GM21367 (cell line): Measurements from ENCODE around the gene UNC13C.

Experiments
- ATAC-seq: cut with Tn5 transposase; IDR thresholded peaks from one replicate; pipeline ENCODE4 v1.9.1; 2021; ENCODE audit not compliant: unreplicated experiment

Gene UNC13C

DNA sequence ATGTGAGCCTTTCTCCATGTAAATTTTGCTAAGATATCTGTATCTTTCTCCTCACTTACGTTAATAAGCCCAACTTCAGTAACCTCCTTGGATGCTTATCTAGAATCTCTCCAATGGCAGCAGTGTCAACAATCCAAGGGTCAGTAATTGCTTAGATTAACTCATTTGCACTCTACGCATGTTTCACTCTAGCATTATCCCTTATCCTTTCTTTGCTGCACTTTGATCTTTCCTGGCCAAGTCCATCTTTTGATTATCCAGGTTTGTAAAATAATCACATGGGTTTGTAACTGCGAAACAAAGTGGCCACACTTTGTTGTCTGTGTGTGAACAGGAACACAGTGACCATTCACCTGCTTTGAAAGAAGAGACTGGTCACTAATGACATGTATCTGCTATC is 640.9 kb downstream of the UNC13C start:
- ATAC-seq = no peak

DNA sequence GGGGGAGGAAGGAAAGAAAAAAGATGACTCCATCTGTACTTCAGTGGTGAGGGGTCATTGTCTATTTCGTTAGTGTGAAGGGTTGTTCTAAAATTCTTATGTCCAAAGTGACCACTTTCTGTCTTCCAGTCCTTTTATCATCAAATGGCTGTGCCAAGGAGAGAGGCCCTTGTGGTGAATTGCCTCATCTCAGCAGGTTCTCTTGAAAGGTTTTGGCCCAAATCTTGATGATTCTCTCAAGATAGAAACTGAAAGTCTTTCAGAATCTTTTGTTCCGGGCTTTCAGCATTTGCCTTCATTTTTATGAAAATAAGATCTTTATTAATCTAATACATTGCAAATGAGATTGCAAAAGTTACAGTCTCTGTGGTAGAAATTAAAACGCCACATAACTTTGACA is 642.7 kb downstream of the UNC13C start:
- ATAC-seq = no peak

DNA sequence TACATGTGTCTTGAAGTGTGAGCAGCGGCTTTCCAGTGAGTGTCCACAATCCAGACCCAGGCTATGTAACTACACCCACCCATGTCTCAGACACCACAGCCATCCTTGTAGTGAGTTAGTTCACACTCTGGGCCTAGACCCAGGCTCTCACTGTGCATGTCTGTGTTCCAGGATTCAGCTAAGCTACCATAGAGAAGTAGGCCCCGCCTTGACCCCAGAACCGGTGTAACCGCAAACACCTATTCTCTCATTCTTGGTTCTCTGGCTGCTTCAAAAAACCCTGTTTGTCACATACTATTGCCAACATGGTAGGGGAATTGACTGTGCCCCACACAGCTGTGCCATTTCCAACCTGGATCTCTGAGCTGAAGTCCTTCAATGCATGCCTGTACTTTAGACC is 657.9 kb downstream of the UNC13C start:
- no peak for ATAC-seq

DNA sequence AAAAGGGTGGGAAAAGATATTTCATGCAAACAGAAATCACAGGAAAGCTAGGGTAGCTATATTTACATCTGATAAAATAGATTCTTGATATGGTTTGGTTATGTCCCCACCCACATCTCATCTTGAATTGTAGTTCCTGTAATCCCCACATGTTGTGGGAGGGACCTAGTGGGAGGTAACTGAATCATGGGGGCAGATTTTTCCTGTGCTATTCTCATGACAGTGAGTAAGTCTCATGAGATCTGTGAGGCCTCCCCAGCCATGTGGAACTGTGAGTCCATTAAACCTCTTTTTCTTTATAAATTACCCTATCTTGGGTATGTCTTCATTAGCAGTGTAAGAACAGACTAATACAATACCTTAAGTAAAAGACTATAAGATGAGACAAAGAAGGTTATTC is 660.4 kb downstream of the UNC13C start:
- ATAC-seq = no peak

DNA sequence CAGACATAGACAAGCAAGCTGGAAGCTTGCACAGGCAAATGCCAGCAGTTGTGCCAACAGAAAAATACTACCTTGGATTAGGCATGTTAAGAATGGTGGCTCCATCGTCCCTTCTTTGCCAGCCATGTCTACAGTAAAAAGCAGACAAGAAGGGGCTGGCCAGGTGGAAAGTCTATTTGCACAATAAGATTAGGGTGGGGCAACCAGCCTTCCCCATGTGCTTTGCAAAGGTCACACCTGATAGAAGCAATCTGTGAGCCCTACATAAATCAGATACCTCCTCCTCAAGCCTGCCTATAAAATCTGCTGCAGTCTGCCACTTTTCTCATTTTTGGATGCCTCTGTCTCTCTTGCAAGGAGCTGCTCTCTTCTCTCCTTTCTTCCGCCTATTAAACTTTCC is 662.6 kb downstream of the UNC13C start:
- ATAC-seq = no peak

DNA sequence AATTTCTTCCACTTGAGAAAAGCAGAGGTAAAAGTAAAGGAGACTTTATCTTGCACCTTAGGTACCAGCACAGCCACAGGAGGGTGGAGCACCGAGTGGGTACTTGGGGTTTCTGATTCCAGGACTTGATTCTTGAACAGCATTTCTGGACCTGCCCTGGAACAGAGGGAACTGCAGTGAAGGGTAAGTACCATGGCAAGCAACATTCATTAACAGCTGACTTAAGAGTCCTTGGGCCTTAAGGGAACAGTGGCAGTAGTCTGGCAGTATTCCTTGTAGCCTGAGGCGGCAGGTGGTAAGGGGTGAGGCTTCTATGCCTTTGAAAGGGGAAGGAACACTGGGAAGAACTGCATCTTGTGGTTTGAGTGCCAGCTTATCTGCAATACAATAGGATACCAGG is 666.6 kb downstream of the UNC13C start:
- ATAC-seq = no peak

DNA sequence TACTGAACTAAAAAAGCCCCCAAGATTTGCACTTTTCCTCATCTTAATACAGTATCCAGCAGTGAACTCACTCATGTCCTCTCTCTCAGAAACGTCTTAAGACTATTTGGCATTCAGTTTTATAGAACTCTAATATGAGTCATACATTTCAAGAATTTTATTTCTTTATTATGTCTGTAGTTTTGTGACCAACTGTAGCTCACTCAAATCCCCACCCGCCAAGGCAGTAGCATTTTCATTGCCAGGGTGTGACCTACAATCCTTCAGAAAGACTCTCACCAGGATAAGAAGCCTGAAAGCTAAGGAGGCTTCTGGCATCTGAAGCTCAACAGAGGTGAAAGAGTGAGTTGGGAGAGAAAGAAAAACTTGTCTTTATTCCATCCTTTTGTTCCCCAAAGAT is 681.4 kb downstream of the UNC13C start:
- no peak for ATAC-seq

DNA sequence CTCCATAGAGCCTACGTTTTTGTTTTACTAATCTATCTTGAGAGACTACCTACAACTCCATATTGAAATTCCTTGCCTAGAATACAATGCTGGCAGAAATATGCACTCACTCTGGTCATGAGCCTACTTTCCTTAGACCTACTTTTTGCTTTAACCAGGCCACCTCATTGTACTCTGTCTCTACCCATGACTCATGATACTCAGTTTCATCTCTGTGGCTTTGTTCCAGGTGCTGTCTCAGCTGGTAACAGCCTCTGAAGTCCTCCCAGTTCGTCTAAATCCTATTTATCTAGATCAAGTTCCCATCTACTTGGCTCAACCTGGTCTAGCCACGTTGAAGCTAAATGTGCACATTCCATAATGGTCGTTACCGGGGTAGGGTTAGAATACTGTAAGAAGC is 682.1 kb downstream of the UNC13C start:
- ATAC-seq = no peak

DNA sequence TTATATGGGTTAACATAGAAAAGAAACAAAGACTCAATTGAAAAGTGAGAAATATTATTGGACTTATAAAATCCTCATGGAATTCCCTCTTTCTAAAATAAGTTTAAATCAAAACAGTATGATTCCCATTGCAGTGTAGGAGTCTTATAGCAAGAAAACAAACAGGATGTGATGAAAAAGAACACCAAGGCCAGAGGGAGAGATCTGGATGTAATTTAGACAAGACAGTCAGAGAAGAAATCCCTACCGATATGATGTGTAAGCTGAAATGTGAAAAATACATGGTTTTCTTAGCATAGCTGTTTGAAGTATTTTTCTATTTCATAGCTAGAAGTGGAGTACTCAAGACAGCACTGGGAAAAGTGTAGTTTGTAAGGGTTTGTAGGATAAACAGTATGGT is 697.0 kb downstream of the UNC13C start:
- no peak for ATAC-seq

DNA sequence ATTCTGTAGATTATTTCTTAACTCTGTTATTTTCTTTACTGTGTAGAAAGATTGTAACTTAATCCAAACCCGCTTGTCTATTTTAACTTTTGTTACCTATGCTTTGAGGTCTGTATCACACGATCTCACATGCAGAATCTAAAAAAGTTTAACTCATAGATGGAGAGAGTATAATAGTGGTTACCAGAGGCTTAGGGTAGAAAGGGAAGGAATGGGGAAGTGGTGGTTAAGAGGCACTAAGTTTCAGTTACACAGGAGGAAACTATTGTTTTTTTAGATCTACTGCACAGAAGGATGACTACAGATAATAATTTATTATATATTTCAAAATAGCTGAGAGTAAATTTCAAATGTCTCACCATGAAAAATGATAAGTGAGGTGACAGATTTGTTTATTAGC is 703.3 kb downstream of the UNC13C start:
- ATAC-seq = no peak
